Esophagus squamous epithelium (tissue), 5 donors: Measurements from ENCODE around the gene SCUBE2. TPM values are rescaled to one million over a fixed set of nuclear protein-coding genes. Genes with fewer than 3 reads are reported as not detected.

Experiments
- DNase-seq: peaks from one replicate; lab custom pipeline; 2025; lab: John Stamatoyannopoulos, UW
- H3K27ac ChIP-seq, 4 donors: fragments of 200-600 bp; sonication (generic); one replicate each; pipeline ENCODE4 v1.5.1; 2016 to 2019; ENCODE audit warnings: mild to moderate bottlenecking in 1 of 4
- H3K27me3 ChIP-seq, 4 donors: fragments of 200-600 bp; sonication (generic); 1 replicate in 3 of 4; 2 replicates in 1 of 4; pipeline versions ENCODE4 v1.5.1 to v1.6.0; 2017 to 2021; ENCODE audit warnings: antibody characterized with exemption in 1 of 4
- H3K36me3 ChIP-seq, 3 donors: fragments of 200-600 bp; sonication (generic); one replicate each; pipeline ENCODE4 v1.5.1; 2016 to 2019
- H3K4me1 ChIP-seq, 3 donors: fragments of 200-600 bp; sonication (generic); one replicate each; pipeline ENCODE4 v1.5.1; 2017 to 2019
- H3K4me3 ChIP-seq, 4 donors: fragments of 200-600 bp; sonication (generic); 1 replicate in 3 of 4; 2 replicates in 1 of 4; pipeline ENCODE4 v1.5.1; 2016 to 2019; ENCODE audit warnings: mild to moderate bottlenecking in 2 of 4, moderate library complexity in 1 of 4
- H3K9me3 ChIP-seq, 3 donors: fragments of 200-600 bp; sonication (generic); one replicate each; pipeline ENCODE4 v1.5.1; 2016 to 2019
- POLR2A ChIP-seq, 4 donors: fragments of 450-650 bp; IDR thresholded peaks; one replicate each; pipeline ENCODE4 v1.6.1; 2017; ENCODE audit warnings: antibody characterized with exemption in 4 of 4, mild to moderate bottlenecking in 4 of 4, moderate library complexity in 3 of 4
- WGBS, 2 donors: methylation state at CpG; one replicate each; pipeline ENCODE4 v1.1.5; 2018; 5-methylcytosine and 5-hydroxymethylcytosine counted together
- intact Hi-C: fragments of 100-400 bp; cut with DNase I; formaldehyde crosslinking; loops from one replicate; pipeline ENCODE4 v1.15.0; 2022
- total RNA-seq, 4 donors: library from RNA; depleted of rRNA; stranded (reverse); fragments of >200 nt; gene quantifications; one replicate each; pipeline ENCODE4 v1.1.0, GENCODE V29; 2016
- TF ChIP-seq, protein P1 (sequence below), 6 experiments: fragments of 450-650 bp in 4 of 6; fragments of 200-600 bp in 2 of 6; sonication (generic) in 2 of 6; IDR thresholded peaks; one replicate each; pipeline ENCODE4 v1.5.1; 2016 to 2019; ENCODE audit warnings: antibody characterized with exemption in 6 of 6, mild to moderate bottlenecking in 4 of 6, moderate library complexity in 4 of 6
- donor health status: DM: yes; HTN: yes; CAD: no.

SCUBE2 gene
- total RNA-seq, 4 donors from 2014 or later = 0.97 to 4.9 (median 3.8) TPM

- WGBS, 2 donors = 78 to 79% methylated on average over 2 of the region's 2 CpGs
- Histone ChIP-seq H3K27ac (no peak overlapping the region), H3K27me3 (no peaks in the 10 kb centered on the region), H3K4me3 (no peak overlapping the region), H3K9me3 (no peaks in the 10 kb centered on the region), H3K36me3 (no peaks in the 10 kb centered on the region), H3K4me1 (peaks cover 0 to 8% (median 5%) of the 10 kb centered on the region in 3 donors)
- TF ChIP-seq, protein P1, sequence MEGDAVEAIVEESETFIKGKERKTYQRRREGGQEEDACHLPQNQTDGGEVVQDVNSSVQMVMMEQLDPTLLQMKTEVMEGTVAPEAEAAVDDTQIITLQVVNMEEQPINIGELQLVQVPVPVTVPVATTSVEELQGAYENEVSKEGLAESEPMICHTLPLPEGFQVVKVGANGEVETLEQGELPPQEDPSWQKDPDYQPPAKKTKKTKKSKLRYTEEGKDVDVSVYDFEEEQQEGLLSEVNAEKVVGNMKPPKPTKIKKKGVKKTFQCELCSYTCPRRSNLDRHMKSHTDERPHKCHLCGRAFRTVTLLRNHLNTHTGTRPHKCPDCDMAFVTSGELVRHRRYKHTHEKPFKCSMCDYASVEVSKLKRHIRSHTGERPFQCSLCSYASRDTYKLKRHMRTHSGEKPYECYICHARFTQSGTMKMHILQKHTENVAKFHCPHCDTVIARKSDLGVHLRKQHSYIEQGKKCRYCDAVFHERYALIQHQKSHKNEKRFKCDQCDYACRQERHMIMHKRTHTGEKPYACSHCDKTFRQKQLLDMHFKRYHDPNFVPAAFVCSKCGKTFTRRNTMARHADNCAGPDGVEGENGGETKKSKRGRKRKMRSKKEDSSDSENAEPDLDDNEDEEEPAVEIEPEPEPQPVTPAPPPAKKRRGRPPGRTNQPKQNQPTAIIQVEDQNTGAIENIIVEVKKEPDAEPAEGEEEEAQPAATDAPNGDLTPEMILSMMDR (IDR thresholded peaks at IDR 0.05) = no peak
- no peak for TF ChIP-seq POLR2A (IDR thresholded peaks at IDR 0.05)
- DNase-seq = no peak
- intact Hi-C loops = no loop called here
Measured at GRCh38 chr11:9123595-9124304, 32.4 kb upstream of the SCUBE2 start.

- no peak overlapping the region for H3K27ac ChIP-seq
- peaks cover 0 to 8% (median 5%) of the 10 kb centered on the region in 3 donors for H3K4me1 ChIP-seq
- TF ChIP-seq POLR2A (IDR thresholded peaks at IDR 0.05) = no peak
- TF ChIP-seq, protein P1 (IDR thresholded peaks at IDR 0.05) = no peak
- H3K4me3 ChIP-seq = no peak overlapping the region
- H3K27me3 ChIP-seq = no peaks in the 10 kb centered on the region
- intact Hi-C loops = no loop called here
- no peaks in the 10 kb centered on the region for H3K9me3 ChIP-seq
- WGBS, 2 donors = 80 to 100% methylated on average over 1 to 2 of the region's 2 CpGs
- no peak for DNase-seq
- no peaks in the 10 kb centered on the region for H3K36me3 ChIP-seq
Measured at GRCh38 chr11:9121469-9121796, 30.0 kb upstream of the SCUBE2 start.

GRCh38 chr11:9120664-9121468 lies 29.5 kb upstream of the SCUBE2 start:
- no peaks in the 10 kb centered on the region for H3K27me3 ChIP-seq
- H3K36me3 ChIP-seq = no peaks in the 10 kb centered on the region
- H3K27ac ChIP-seq = no peak overlapping the region
- peaks cover 0 to 8% (median 5%) of the 10 kb centered on the region in 3 donors for H3K4me1 ChIP-seq
- intact Hi-C loops = no loop called here
- DNase-seq = no peak
- TF ChIP-seq, protein P1 (IDR thresholded peaks at IDR 0.05) = no peak
- TF ChIP-seq POLR2A (IDR thresholded peaks at IDR 0.05) = no peak
- WGBS, 2 donors = 71 to 72% methylated on average over 9 of the region's 9 CpGs
- no peaks in the 10 kb centered on the region for H3K9me3 ChIP-seq
- H3K4me3 ChIP-seq = no peak overlapping the region

GRCh38 chr11:9118277-9118676 lies 26.9 kb upstream of the SCUBE2 start:
- intact Hi-C loops = no loop called here
- Histone ChIP-seq H3K27ac (no peak overlapping the region), H3K9me3 (peaks cover 0 to 4% (median 0%) of the 10 kb centered on the region in 3 donors), H3K4me3 (no peak overlapping the region), H3K36me3 (no peaks in the 10 kb centered on the region), H3K4me1 (no peaks in the 10 kb centered on the region), H3K27me3 (no peaks in the 10 kb centered on the region)
- TF ChIP-seq, protein P1 (IDR thresholded peaks at IDR 0.05) = no peak
- no peak for TF ChIP-seq POLR2A (IDR thresholded peaks at IDR 0.05)
- no peak for DNase-seq
- WGBS, 2 donors = 72 to 80% methylated on average over 2 of the region's 2 CpGs

GRCh38 chr11:9112075-9112474 lies 20.7 kb upstream of the SCUBE2 start:
- Histone ChIP-seq H3K9me3 (peaks cover 0 to 22% (median 0%) of the 10 kb centered on the region in 3 donors), H3K4me1 (peaks cover 0 to 12% (median 0%) of the 10 kb centered on the region in 3 donors), H3K27me3 (no peaks in the 10 kb centered on the region), H3K27ac (no peak overlapping the region), H3K4me3 (no peak overlapping the region), H3K36me3 (no peaks in the 10 kb centered on the region)
- intact Hi-C loops = no loop called here
- TF ChIP-seq, protein P1 (IDR thresholded peaks at IDR 0.05) = no peak
- TF ChIP-seq POLR2A (IDR thresholded peaks at IDR 0.05) = no peak
- DNase-seq = no peak
- WGBS, 2 donors = 86 to 90% methylated on average over 2 of the region's 2 CpGs
